ENCODE measurements around the gene SH3TC1.

SH3TC1 gene

GRCh38 chr4:8156617-8157016 lies 42.5 kb upstream of the SH3TC1 start:
- Mint-ChIP-seq H3K4me3 (no peak overlapping the region), H3K36me3 (ENCODE audit: low read depth) (no peaks in the 10 kb centered on the region), H3K4me1 (peaks cover 14% of the 10 kb centered on the region), H3K27ac (no peak overlapping the region), H3K27me3 (ENCODE audit: low read depth, poor library complexity) (peaks cover 93% of the 10 kb centered on the region), H3K9me3 (no peaks in the 10 kb centered on the region)
- no peak for TF ChIP-seq CTCF (IDR thresholded peaks at IDR 0.05)
- no peak for DNase-seq

DNA sequence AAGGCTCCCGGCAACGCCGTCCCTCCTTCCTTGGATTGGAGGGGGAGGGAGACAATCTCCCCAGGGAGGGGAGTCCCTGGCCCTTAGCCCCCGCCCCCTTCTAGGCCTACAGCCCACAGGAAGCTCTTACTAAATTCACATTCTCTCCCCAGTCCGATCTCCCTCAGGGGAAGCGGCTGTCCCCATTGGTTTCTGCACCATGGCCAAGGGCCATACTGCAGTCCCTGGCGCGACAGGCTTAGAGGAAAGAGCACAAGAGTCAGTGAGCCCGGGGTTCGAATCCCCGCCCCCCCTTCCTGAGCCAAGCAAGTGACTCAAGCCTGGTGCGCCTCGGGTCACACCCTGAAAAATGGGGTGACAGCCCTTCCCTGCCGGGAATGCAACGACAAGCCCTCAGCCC lies 41.6 kb upstream of the SH3TC1 start:
- no peak for TF ChIP-seq CTCF (IDR thresholded peaks at IDR 0.05)
- peak overlapping the region; percentile 47 for H3K4me3 Mint-ChIP-seq
- peaks cover 14% of the 10 kb centered on the region for H3K4me1 Mint-ChIP-seq
- no peaks in the 10 kb centered on the region for H3K36me3 Mint-ChIP-seq (ENCODE audit: low read depth)
- H3K9me3 Mint-ChIP-seq: no peaks in the 10 kb centered on the region
- DNase-seq: no peak
- no peak overlapping the region for H3K27ac Mint-ChIP-seq
- peaks cover 100% of the 10 kb centered on the region for H3K27me3 Mint-ChIP-seq (ENCODE audit: low read depth, poor library complexity)

- Mint-ChIP-seq H3K27me3 (ENCODE audit: low read depth, poor library complexity) (peaks cover 100% of the 10 kb centered on the region), H3K9me3 (no peaks in the 10 kb centered on the region), H3K4me1 (peaks cover 14% of the 10 kb centered on the region), H3K27ac (no peak overlapping the region), H3K36me3 (ENCODE audit: low read depth) (no peaks in the 10 kb centered on the region), H3K4me3 (peak overlapping the region; percentile 52)
- no peak for DNase-seq
- TF ChIP-seq CTCF (IDR thresholded peaks at IDR 0.05): no peak
These were observed 41.0 kb upstream of the SH3TC1 start for GRCh38 chr4:8157944-8158709.

GRCh38 chr4:8158710-8159536 lies 40.2 kb upstream of the SH3TC1 start, which contains the start of gene ABLIM2:
Gene ABLIM2 (minus strand): TSS chr4:8158813. CDS start chr4:8158689, 124 bp downstream.
- H3K4me3 Mint-ChIP-seq: peak within 1 kb of the TSS; percentile 94
- peak; percentile 99 for DNase-seq
- no peak for TF ChIP-seq CTCF (IDR thresholded peaks at IDR 0.05)
- no peaks in the 10 kb centered on the region for H3K36me3 Mint-ChIP-seq (ENCODE audit: low read depth)
- peaks cover 14% of the 10 kb centered on the region for H3K4me1 Mint-ChIP-seq
- no peaks in the 10 kb centered on the region for H3K9me3 Mint-ChIP-seq
- H3K27ac Mint-ChIP-seq: no peak within 1 kb of the TSS
- peaks cover 99% of the 10 kb centered on the region for H3K27me3 Mint-ChIP-seq (ENCODE audit: low read depth, poor library complexity)

DNA sequence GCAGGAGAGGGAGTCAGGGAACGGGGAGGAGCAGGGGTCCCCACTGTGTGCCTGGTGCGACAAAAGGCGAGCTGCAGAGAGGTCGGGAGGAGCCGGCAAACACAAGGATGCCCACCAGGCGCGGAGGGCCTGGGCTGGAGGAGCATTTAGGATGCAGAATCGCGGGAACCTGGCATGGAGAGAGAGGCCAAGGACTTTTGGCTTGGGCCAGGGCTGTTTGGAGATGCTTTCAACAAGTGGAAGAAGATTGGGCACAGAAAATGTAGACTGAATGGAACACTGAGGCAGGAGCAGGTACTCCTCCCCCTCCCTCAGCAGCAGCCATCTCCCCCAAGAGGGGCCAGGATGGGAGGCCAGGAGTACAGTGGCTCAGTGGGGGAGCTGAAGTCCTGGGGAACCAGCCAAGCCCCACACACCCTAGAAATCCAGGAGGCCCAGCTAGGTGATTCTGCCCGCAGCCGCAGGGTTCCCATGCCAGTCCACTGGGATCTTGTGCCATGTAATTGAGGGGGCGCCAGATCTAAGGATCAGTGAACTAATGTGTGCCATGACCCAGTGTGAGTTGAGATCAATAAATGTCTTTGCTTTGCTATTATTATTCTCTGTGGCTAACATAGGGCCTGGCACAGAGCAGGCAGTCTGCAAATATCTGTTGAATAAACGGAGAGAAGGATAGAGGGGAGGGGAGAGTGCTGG lies 39.4 kb upstream of the SH3TC1 start:
- Mint-ChIP-seq H3K27ac (no peak overlapping the region), H3K4me3 (peak overlapping the region; percentile 78), H3K4me1 (peaks cover 18% of the 10 kb centered on the region), H3K36me3 (ENCODE audit: low read depth) (no peaks in the 10 kb centered on the region), H3K27me3 (ENCODE audit: low read depth, poor library complexity) (peaks cover 97% of the 10 kb centered on the region), H3K9me3 (no peaks in the 10 kb centered on the region)
- no peak for DNase-seq
- no peak for TF ChIP-seq CTCF (IDR thresholded peaks at IDR 0.05)

Measured in nephron progenitor cell (in vitro differentiated cells).